M059J (cell line): Measurements from ENCODE around the gene CDH3. TPM values are rescaled to one million over a fixed set of nuclear protein-coding genes. Genes with fewer than 3 reads are reported as not detected.

Experiments
- DNase-seq: peaks from one replicate; pipeline ENCODE4 v3.0.0-alpha.2; 2012; ENCODE audit warnings: low read depth
- total RNA-seq: library from RNA; depleted of rRNA; stranded (reverse); fragments of >200 nt; shearing (Covaris generic); gene quantifications from 2 replicates; pipeline ENCODE4 v1.2.3, GENCODE V29; 2014

The CDH3 gene
- total RNA-seq, 1 experiment from 2014 or later: 3.9 TPM

DNA sequence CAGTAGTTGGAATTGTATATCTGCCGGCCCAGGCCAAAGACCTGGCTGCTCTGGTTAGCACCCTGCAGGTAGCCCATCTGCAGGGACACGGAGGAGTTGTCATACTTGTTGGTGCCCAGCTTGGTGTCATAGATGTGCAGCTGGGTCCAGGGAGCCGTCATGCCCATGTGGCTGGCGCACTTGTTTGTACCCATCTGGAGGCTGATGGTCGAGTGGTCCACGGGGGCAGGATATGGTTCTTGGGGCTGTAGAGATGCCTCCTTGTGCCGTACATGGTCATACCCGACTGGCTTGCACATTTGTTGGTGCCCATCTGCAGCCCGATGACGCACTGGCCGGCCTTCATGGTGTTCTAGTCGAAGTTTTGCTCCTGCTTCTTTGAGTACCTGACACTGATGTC lies 6.0 kb downstream of the CDH3 start:
- no peak for DNase-seq

DNA sequence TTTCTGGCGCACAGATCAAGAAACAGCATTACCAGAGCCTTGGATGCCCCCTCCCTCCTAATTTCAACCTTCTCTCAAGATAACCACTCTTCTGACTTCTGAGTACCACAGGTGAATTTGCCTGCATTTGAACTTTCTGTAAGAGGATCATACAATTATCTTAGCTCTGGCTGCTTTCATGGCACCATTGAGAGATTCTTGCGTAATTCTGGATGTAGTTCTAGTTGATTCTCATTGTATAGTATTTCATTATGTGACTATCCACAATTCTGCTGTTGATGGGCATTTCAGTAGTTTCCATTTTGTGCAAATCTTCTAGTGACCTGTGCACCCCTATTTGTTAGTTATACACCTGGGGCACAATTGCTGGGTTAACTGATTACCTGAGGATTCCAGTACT lies 7.5 kb downstream of the CDH3 start:
- DNase-seq: no peak

DNA sequence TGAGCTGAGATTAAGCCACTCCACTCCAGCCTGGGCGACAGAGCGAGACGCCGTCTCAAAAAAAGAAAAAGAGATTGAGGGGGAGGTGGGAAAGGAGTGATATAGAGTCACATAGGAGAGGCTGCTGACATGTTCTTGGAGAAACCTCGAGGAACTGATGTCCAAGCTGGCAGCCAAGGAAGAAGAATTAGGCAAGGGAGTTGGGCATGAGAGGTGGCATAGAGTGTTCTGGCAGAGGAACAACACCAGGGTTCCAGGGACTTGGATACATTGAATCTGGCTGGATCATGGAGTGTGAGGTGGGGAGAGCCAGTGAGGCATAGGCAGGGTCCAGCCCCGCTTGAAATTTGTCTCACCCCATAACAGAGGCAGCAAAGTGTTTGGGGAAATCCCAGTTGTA lies 10.7 kb downstream of the CDH3 start:
- DNase-seq: no peak

DNA sequence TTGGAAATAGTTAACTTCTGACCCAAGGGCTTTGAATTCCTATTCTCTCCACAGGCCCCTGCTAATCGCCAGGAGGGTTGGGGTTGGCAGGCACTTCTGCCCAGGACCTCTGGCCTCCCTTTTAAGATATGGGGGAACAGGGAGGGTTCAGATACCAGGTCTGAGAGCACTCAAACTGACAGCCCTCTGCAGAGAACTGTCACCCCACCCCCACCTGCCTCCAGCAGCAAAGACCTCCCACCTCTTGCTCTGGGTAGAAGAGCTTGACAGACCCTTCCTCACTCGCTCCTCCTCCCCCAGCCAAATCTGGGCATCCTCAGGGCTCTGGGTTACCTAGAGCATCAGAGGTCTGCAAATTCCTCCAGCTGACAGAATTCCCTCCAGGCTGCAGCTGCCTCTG lies 11.6 kb downstream of the CDH3 start:
- DNase-seq: no peak

DNA sequence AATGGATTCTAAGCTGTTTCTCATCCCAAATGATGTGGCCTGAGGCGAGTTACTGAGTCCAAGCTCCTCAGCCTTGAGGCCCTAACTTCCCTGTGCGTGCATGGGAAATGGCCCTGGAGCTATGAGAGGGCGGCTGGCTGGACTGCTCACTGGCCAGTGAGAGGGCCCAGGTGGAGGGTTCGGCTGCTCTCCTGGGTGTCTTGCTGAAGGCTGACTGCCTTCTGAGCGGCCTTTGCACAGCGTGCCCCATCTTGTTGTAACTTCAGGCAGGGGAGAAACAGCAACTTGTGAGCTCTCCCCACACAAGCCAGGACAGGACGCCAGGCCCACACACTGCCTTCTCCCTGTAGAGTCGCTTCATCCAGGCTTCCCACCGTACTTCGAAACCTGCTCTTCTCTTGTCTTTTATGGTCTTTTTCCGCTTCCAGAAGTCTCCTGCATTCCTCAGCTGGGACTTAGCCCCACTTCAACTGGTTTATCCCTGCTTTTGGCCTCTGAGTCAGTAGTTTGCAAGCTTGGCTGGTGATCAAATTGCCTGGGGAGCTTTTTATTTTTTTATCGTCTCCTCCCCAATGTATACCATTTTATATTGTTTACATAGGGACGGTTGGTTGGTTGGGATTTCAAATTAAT lies 13.3 kb downstream of the CDH3 start:
- DNase-seq: peak; percentile 97

DNA sequence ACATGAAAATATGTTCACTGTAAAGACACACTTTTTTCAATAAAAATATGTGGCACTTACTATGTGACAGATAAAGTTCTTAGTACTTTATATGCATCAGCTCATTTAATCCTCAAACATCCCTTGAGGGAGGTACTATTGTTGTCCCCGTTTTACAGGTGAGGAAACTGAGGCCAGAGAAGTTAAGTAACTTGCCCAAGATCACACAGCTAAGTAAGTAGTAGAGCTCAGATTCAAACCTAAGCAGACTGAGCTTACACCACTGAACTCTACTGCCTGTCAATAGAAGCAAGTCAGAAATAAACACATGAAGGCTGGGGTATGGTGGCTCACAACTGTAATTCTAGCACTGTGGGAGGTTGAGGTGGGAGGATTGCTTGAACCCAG lies 13.9 kb downstream of the CDH3 start:
- no peak for DNase-seq

DNA sequence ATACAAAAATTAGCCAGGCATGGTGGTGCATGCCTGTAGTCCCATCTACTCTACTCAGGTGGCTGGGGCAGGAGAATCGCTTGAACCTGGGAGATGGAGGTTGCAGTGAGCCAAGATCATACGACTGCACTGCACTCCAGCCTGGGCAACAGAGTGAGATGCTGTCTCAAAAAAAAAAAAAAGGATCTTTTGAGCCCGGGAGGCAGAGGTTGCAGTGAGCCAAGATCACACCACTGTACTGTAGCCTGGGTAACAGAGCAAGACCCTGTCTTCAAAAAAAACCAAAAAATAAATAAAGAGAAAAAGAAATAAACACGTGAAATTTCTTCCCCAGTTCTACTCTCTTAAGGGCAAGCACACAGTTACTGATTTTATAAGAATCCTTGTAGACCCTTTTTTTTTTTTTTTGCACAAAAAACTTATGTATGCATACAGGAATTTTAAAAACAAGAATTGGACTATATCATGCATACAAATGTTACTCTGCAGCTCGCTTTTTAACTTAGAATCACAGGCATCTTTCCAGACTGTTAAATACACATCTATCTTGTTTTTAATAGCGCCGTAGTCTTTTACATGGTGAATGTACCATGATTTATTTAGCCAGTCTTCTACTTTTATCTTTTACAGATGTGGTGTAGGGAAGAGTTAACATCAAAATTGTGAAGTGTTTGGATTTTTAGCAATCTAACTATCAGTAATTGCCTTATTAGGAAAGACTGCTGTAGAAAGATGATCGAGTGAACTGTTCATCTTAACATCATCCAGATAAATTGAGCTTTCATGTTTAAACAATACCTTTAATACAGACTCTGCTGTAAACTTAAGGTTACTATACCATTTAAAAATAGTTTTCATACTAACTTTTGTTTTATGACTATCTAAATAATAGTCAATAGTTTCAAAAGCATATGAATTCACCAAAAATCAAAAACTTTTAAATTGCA lies 14.6 kb downstream of the CDH3 start:
- peak; percentile 61 for DNase-seq

DNA sequence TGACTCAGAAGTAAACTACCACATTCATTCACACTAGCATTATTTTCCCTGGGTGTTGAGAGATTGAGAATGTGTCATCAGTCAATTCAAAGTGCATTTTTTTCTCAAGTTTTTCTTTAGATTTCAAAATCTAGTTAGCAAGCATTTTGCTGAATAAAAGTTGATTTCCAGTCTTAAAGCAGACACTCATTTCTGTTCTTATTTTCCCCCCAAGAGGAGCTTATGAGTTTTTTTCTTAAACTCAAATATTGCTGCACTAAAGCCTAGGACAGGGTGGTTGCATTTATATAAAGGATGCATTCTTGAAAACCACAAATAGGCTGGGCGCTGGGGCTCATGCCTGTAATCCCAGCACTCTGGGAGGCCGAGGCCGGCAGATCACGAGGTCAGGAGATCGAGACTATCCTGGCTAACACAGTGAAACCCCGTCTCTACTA lies 15.3 kb downstream of the CDH3 start:
- peak; percentile 72 for DNase-seq

DNA sequence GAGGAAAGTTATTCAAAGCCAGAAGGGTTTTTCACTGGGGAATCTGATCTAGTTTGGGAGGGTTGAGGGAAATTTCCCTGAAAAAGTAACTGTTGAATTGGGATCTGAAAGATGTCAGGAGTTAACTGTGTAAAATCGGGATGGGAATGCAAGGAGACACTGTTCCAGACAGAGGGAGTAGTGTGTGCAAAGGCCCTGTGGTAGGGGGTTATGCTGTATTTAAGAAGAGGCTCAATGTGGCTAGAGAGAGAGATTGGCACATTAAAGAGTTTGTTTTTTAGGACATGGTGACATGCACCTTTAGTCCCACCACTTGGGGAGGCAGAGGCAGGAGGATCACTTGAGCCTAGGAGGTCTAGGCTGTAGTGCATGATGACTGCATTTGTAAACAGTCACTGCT lies 16.9 kb downstream of the CDH3 start:
- no peak for DNase-seq

DNA sequence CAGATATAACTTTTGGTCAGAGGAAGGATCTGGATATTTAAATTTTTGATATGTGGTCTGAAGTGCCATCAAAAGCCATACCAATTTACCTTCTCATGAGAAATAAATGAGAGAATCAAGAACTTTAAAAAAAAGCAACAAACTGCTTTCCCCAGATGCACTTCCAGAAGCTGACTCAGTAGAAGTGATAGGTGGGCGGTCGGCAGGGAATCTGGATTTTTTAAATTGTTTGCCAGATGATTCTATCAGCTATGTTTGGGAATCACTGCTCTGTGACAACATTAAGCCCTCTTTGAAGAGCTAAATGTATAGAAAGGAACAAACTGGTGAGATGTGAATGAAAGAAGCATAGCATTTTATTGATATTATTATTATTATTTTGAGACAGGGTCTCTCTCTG lies 19.2 kb downstream of the CDH3 start:
- no peak for DNase-seq

DNA sequence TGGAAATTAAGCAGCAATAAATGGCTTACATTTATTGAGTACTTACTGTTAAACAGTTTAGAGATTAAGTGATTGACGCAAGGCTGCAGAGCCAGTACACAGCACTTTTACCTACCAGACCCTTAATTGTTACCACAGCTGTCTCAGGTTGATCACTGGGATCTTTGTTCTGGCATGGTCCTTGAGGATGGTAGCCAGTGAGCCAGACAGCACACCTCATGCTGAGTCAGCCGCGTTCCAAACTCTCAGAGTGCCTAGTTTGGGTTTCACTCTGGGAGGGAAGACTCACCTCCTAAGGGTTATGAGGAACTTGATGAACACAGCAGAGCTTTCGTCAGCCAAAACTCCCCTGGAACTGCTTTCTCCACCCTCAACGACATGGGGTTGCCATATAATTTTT lies 20.4 kb downstream of the CDH3 start:
- DNase-seq: peak; percentile 84

DNA sequence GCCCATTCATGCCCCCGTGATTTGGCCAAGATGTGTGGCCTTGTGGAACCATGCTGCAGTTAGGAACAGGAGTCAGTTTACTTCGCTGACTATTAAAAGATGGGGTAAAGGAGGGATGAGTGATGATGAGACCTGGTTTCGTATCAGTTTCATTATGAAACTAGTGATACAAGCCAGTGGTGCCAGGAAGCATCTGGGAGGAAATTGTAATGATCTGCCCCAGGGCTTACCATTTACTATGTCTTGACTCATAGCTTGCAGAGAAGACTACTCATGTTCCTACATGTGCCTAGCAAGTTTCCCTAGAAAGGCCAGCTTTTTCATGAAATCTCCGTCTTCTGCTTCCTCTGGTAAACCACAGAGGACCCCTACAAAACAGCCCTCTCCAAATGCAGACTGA lies 23.2 kb downstream of the CDH3 start:
- peak; percentile 90 for DNase-seq

DNA sequence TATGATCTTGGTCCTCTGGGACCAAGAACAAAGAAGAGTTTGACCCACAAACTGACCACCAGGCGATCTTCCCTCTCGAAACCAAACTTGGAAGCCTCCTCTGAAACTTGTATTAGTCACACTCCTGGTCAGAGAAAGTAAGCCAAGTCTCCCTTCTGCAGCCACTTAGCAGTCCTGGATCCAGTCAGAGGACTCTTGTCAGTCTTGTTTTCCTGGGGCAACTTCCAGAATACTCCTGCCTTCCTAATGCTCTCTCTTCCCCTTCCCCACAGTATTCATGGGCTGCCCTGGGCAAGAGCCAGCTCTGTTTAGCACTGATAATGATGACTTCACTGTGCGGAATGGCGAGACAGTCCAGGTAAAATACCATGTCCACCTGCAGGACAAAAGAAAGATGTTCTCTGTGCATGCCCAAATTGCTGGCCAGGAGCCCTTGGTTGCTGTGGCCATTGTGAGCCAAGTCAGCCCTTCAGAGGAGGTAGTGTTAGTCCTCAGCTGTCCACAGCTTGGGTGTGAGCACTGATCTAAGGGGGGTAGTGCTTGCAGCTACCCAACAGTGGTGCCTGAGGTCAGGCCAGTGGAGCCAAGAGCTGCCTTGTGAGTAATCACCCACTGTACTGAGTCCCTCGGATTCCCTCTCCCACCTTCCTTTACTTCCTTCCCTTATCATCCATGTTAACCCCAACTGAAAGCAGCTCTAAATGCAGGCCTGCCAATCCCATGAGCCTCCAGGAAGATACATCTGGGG lies 31.2 kb downstream of the CDH3 start:
- DNase-seq: peak; percentile 57

DNA sequence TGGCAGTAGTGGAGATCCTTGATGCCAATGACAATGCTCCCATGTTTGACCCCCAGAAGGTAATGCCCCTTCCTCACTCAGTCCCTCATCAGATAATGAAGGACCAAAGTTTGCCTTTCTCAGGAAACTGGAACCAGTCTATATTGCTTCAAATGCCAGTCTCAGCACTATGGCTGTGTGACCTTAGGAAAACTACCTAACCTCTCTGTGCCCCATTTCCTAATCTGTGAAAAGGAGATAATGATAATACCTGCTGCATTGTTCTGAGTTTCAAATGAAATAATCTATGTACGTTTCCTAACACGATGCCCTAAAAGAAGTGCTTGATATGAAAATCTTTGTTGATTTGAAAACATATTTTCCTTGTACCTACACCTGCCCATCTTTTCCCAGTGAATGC lies 35.9 kb downstream of the CDH3 start:
- no peak for DNase-seq

DNA sequence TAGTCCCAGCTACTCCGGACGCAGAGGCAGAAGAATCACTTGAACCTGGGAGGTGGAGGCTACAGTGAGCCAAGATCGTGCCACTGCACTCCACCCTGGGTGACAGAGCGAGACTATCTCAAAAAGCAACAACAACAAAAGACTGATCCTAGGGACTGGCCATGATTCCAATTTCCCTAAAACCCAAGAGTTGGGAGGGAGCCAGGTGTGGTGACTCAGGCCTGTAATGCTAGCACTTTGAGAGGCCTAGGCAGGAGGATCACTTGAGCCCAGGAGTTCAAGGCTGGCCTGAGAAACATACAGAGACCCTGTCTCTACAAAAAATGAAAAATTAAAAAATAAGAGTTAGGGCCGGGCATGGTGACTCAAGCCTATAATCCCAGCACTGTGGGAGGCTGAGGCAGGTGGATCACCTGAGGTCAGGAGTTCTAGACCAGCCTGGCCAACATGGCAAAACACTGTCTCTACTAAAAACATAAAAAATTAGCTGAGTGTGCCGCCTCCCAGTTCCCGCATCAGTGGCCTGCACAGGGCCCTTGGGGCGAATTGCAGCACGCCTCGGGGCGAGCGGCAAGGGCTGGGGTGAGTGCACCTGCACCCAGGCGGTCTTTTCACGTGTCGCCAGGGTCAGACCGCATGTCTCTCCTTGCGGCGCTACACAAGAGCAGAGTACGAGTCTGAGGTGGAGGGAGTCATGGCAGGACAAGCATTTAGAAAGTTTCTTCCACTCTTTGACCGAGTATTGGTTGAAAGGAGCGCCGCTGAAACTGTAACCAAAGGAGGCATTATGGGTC lies 40.8 kb downstream of the CDH3 start:
- peak; percentile 34 for DNase-seq

DNA sequence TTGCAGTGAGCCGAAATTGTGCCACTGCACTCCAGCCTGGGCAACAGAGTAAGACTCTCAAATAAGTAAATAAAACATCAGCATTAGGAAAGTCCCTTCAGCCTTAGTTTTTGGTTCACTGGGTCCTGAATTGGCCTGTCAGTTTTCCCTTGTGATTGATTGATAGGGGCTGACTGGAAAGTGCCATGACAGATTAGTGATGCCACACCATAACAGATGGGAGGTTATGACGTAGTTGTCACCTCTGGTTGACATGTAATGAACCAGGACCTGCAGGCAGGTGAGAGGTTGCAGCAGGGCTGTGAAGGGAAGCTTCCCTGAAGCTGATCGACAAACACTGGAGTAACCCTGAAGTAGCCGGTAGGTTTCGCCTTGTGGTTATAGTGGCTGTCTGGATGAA lies 41.8 kb downstream of the CDH3 start:
- DNase-seq: no peak

DNA sequence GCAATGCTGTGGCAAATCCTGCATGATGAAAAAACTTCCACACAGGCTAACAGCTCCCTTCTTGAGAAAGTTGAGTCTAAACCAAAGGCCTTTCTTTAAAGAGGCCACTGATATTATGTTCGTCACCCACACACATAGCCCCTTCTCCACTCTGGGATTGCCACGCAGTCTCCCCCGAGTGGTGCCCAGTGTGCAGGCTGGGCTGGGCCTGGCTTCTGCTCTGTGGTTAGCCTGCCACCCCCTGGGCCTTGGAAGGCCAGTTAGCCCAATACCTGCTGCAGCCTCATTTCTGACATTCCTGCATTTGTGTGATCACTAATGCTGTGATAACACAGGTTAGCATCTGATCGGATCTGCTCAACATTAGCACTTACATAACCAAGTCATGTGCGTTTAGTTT lies 44.8 kb downstream of the CDH3 start:
- no peak for DNase-seq

DNA sequence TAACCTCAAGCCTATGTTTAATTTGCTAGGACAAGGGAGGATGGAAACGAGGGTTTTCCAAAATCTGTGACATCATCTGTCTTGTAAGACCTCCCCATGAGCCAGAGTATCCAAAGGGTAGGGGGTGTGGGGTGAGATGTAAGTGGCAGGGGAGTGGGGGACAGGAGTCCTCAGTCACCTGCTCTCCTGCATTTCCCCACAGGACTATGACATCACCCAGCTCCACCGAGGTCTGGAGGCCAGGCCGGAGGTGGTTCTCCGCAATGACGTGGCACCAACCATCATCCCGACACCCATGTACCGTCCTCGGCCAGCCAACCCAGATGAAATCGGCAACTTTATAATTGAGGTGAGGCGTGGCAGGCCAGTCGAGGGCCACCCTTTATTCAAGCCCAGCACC lies 50.5 kb downstream of the CDH3 start:
- no peak for DNase-seq

DNA sequence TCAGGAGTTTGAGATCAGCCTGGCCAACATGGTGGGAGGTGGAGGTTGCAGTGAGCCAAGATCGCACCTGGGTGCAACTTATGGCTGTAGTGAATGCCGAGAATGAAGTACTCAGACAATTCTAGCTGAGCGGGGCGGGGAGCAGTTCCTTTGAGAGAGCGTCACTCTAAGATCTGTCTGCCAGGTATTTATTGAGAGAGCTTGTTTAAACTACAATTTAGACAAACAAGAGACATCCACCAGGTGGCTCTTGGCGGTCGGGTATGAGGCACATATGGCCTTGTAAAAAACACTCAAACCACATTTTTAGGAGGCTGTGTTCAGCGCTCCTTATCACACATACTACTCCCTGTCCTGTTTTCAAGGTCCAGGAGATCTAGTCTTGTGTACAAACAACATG lies 51.4 kb downstream of the CDH3 start:
- DNase-seq: no peak

DNA sequence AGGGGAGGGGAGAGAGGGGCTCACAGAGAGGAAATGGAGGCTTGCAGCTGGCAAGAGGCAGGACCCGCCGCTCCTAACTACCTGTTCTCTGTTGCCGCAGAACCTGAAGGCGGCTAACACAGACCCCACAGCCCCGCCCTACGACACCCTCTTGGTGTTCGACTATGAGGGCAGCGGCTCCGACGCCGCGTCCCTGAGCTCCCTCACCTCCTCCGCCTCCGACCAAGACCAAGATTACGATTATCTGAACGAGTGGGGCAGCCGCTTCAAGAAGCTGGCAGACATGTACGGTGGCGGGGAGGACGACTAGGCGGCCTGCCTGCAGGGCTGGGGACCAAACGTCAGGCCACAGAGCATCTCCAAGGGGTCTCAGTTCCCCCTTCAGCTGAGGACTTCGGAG lies 53.0 kb downstream of the CDH3 start:
- no peak for DNase-seq

DNA sequence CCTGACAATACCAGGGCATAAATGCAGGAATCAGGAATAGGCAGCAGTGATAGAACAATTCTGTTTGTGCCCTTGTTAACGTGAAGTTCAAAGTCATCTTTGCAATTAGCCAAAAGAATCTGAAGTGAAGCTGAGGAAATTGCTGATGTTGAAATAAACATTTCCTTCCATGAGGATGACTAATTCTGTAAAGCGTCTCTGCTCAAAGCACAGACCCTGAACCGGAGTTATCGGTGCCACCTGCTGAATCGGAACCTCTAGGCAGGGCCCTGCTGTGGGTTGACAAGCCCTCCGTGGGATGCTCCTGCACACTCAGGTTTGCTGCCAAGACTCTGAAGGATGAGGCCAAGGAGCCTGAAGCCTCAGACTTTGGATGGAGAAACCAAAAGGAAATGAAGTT lies 55.0 kb downstream of the CDH3 start:
- peak; percentile 54 for DNase-seq

DNA sequence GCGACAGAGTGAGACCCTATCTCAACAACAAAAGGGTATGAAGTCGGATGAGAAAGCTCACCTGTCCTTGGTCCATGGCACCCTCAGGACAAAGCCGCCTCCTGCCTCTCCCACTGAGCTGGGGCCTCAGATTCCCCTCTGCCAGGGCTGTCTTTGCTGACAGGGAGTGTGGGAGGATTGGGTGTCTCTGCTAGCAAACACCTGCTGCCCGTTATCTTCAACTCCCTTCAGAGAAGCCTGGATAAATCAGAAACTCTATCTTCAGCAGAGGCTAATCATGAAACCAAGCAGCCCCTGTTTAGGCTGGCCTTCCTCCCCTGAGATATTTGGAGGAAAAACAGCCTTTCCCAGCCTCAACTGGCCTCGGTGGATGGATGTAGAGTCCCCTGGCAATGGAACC lies 55.7 kb downstream of the CDH3 start:
- no peak for DNase-seq
